Esophagus mucosa (tissue), 1 donor: Measurements from ENCODE around the gene KASH5. TPM values are rescaled to one million over a fixed set of nuclear protein-coding genes. Genes with fewer than 3 reads are reported as not detected.
"Not testable (repeated sequence)": the region's sequence is repeated elsewhere in the genome, so short reads cannot be mapped to it uniquely, and the experiment has no call there.

Experiments
- ATAC-seq: fragments of 200-7000 bp; cut with Tn5 transposase; one replicate; pipeline ENCODE4 v1.9.1; 2020
- total RNA-seq: library from RNA; stranded (reverse); gene quantifications from one replicate; pipeline ENCODE4 v1.2.4, GENCODE V29; 2023
- donor health status: DM: yes; HTN: yes; CAD: no.

The KASH5 gene
- total RNA-seq, 1 donor from 2014 or later: not detected

- not testable (repeated sequence) for ATAC-seq
Measured at GRCh38 chr19:49461130-49461529, 73.1 kb downstream of the KASH5 start.

- ATAC-seq: no peak
Measured at GRCh38 chr19:49461656-49462055, 73.6 kb downstream of the KASH5 start.

GRCh38 chr19:49462492-49462891 is 74.4 kb downstream of the KASH5 start:
- ATAC-seq: no peak

- ATAC-seq: no peak
Measured at GRCh38 chr19:49463960-49464740, 76.1 kb downstream of the KASH5 start.

GRCh38 chr19:49465371-49465770 is 77.3 kb downstream of the KASH5 start:
- ATAC-seq: no peak

Other genes with a start within 250 kb of the KASH5 start
- 0.24 TPM for gene HRC, start 232.9 kb upstream of the KASH5 start, total RNA-seq
- 12.1 TPM for gene TRPM4, start 230.5 kb upstream of the KASH5 start, total RNA-seq
- 0.48 TPM for gene SLC6A16, start 63.1 kb upstream of the KASH5 start, total RNA-seq
- gene CD37, start 52.8 kb upstream of the KASH5 start, total RNA-seq: 3.5 TPM
- 8.0 TPM for gene TEAD2, start 25.8 kb upstream of the KASH5 start, total RNA-seq
- gene DKKL1, start 24.4 kb upstream of the KASH5 start, total RNA-seq: 0.24 TPM
- gene PTH2, start 35.2 kb downstream of the KASH5 start, total RNA-seq: not detected
- gene GFY, start 37.1 kb downstream of the KASH5 start, total RNA-seq: not detected
- not detected for gene SLC17A7, start 53.3 kb downstream of the KASH5 start, total RNA-seq
- 53.6 TPM for gene PIH1D1, start 63.6 kb downstream of the KASH5 start, total RNA-seq
- gene ALDH16A1, start 65.0 kb downstream of the KASH5 start, total RNA-seq: 27.2 TPM
- 3.3 TPM for gene FLT3LG, start 86.0 kb downstream of the KASH5 start, total RNA-seq
- 2,820 TPM for gene RPL13A, start 99.4 kb downstream of the KASH5 start, total RNA-seq
- 1,446 TPM for gene RPS11, start 108.2 kb downstream of the KASH5 start, total RNA-seq
- gene FCGRT, start 124.4 kb downstream of the KASH5 start, total RNA-seq: 30.4 TPM
- gene RCN3, start 139.8 kb downstream of the KASH5 start, total RNA-seq: 1.8 TPM
- gene NOSIP, start 192.3 kb downstream of the KASH5 start, total RNA-seq: 38.6 TPM
- 13.2 TPM for gene PRRG2, start 193.1 kb downstream of the KASH5 start, total RNA-seq
- 11.7 TPM for gene PRR12, start 202.9 kb downstream of the KASH5 start, total RNA-seq